ENCODE results near the gene PORCN.
"Not testable (repeated sequence)": the region's sequence is repeated elsewhere in the genome, so short reads cannot be mapped to it uniquely, and the experiment has no call there.

The PORCN gene

GRCh38 chrX:48541140-48541814 lies 32.5 kb downstream of the PORCN start:
- no peak for DNase-seq (ENCODE audit: low read depth)

DNA sequence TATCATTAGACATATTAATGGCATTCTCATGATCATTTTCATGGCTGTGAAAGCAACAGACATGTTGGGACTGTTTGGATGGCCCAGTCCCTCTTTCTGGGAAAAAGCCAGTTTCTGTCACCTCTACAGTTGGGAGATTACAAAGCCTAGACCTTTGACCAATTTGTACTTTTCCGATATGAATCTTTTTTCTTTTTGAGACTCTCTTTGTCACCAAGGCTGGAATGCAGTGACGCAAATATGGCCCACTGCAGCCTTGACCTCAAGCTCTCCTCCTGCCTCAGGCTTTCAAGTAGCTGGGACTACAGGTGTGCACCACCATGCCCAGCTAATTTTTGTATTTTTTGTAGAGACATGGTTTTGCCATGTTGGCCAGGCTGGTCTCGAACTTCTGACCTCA lies 40.1 kb downstream of the PORCN start:
- no peak for DNase-seq (ENCODE audit: low read depth)

DNA sequence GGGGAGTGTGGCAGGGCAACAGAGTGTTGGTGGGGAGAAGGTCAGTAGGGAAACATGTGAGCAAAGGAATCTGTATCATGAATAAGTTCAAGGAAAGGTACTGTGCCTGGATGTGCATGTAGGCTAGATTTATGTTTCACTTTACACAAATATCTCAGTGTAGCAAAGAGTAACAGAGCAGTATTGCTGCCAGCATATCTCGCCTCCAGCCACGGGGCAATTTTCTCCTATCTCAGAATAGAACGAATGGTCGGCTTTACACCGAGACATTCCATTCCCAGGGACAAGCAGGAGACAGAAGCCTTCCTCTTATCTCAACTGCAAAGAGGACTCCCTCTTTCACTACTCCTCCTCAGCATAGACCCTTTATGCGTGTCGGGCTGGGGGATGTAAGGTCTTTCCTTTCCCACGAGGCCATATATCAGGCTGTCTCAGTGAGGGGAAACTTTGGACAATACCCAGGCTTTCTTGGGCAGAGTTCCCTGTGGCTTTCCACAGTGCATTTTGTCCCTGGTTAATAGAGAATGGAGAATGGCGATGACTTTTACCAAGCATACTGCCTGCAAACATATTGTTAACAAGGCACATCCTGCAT lies 47.0 kb downstream of the PORCN start:
- not testable (repeated sequence) for DNase-seq (ENCODE audit: low read depth)

DNA sequence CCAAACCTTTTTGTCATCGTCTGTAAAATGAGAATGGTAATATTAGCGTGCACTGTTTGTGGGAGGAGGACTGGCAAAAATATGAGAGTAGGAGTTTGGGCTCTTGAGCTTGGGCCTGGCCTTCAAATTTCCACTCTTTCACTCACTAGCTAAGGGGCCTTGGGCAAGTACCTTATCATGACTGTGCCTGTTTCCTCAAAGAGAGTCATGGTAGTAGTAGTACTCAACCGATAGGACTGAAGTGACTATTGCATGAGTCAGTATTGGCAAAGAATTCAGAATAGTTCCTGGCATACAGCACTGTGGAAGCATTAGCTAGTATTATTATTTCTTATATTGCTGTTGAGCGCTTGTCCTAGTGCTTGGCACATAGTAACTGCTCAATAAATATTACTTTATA lies 49.5 kb downstream of the PORCN start:
- DNase-seq (ENCODE audit: low read depth), result no peak

DNA sequence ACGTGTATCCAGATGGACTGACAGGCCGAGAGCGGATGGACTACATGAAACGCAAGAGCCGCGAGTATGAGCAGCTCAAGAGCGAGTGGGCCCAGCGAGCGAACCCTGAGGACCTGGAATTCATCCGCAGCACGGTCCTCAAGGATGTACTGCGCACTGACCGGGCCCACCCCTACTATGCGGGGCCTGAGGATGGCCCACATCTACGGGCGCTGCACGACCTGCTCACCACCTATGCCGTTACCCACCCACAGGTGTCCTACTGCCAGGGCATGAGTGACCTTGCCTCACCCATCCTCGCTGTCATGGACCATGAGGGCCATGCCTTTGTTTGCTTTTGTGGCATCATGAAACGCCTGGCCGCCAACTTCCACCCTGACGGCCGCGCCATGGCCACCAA lies 50.8 kb downstream of the PORCN start:
- no peak for DNase-seq (ENCODE audit: low read depth)

DNA sequence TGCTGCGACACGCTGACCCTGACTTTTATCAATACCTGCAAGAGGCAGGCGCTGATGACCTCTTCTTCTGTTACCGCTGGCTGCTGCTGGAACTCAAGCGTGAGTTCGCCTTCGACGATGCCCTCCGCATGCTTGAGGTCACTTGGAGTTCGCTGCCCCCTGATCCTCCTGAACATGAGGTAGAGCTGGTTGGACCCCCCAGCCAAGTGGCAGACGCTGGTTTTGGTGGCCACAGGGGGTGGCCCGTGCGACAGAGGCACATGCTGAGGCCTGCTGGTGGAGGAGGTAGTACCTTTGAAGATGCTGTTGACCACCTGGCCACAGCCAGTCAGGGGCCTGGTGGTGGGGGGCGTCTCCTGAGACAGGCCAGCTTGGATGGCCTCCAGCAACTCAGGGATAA lies 51.3 kb downstream of the PORCN start:
- no peak for DNase-seq (ENCODE audit: low read depth)

GRCh38 chrX:48560681-48561080 lies 51.9 kb downstream of the PORCN start:
- DNase-seq (ENCODE audit: low read depth), result no peak

DNA sequence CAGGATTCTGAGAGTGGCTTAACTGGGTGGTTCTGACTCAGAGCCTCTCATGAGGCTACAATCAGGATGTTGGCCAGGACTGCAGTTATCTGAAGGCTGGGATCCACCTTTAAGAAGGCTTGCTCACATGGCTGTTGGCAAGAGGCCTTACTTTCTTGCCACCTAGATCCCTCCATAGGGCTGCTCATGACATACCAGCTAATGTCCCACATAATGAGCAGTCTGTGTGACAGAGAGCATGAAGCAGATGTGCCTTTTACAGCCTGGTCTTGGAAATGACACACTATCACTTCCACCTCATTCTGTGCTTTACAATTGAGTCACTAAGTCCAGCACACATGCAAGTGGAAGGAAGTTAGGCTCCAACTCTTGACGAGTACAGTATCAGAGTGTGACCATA lies 61.2 kb downstream of the PORCN start:
- DNase-seq (ENCODE audit: low read depth), result no peak
